ENCODE data around the gene PCDHGB4. TPM values are rescaled to one million over a fixed set of nuclear protein-coding genes. Genes with fewer than 3 reads are reported as not detected.
"Not testable (repeated sequence)": the region's sequence is repeated elsewhere in the genome, so short reads cannot be mapped to it uniquely, and the experiment has no call there.

Gene PCDHGB4
- total RNA-seq, result 1 to 10 TPM; 6.7 to 9.9 TPM

- H3K27ac ChIP-seq; H3K4me3 ChIP-seq; H3K4me1 ChIP-seq (replicated peaks); intact Hi-C loops (cut with DNase I); H3K9me3 ChIP-seq; DNase-seq (ENCODE audit: low spot score); H3K27me3 ChIP-seq (replicated peaks; ENCODE audit: insufficient read depth); H3K36me3 ChIP-seq: not testable (repeated sequence)
- WGBS, result 9% methylated on average over 18 of the region's 40 CpGs
- TF ChIP-seq, protein P1, sequence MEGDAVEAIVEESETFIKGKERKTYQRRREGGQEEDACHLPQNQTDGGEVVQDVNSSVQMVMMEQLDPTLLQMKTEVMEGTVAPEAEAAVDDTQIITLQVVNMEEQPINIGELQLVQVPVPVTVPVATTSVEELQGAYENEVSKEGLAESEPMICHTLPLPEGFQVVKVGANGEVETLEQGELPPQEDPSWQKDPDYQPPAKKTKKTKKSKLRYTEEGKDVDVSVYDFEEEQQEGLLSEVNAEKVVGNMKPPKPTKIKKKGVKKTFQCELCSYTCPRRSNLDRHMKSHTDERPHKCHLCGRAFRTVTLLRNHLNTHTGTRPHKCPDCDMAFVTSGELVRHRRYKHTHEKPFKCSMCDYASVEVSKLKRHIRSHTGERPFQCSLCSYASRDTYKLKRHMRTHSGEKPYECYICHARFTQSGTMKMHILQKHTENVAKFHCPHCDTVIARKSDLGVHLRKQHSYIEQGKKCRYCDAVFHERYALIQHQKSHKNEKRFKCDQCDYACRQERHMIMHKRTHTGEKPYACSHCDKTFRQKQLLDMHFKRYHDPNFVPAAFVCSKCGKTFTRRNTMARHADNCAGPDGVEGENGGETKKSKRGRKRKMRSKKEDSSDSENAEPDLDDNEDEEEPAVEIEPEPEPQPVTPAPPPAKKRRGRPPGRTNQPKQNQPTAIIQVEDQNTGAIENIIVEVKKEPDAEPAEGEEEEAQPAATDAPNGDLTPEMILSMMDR (IDR thresholded peaks at IDR 0.05), result peak in 3 of 4 experiments; percentile 12 to 53 (median 46)
Observed at GRCh38 chr5:141387557-141388311, at the start of gene PCDHGB4. PCDHGB4 (plus strand) TSS chr5:141387698; CDS start chr5:141387885, 187 bp downstream.

DNA sequence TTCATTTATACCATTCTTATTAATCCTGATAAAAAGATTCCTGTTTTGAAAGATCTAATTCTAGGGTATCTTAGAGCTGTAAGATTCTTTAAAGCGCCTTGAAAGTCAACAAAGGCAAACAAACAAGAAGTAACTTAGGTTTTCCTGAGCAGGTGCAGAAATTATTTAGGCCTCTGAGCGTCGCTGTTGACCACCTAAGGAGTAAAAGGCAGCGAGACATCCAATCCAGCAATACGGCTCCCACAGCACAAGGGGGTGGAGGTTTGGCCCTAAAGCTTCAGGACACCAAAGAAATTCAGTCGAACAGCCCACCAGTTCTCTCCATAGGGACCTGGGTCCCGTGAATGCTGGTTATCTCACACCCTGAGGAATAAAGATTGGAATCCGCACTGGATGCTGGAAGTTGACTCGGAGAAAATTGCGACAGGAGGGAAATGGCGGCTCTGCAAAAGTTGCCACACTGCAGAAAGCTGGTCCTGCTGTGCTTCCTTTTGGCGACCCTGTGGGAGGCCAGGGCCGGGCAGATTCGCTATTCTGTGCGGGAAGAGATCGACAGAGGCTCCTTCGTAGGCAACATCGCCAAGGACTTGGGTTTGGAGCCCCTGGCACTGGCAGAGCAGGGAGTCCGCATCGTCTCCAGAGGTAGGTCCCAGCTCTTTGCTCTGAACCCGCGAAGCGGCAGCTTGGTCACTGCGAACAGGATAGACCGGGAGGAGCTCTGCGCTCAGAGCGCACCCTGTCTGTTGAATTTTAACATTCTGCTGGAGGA, 48.8 kb upstream of the PCDHGB4 start, which contains the start of gene PCDHGA2:
PCDHGA2 (plus strand) TSS at position 223 of the 769 bp plus-strand sequence.
- TF ChIP-seq, protein P1 (IDR thresholded peaks at IDR 0.05), result peak in 2 of 4 experiments; percentile 5 to 28
- TF ChIP-seq POLR2AphosphoS5 (IDR thresholded peaks at IDR 0.05), result no peak
- intact Hi-C loops (cut with DNase I), result no loop called here
- H3K36me3 ChIP-seq, result no peaks in the 10 kb centered on the region
- H3K4me3 ChIP-seq, result no peak within 1 kb of the TSS
- H3K27ac ChIP-seq, result no peak within 1 kb of the TSS
- H3K4me1 ChIP-seq (replicated peaks), result no peaks in the 10 kb centered on the region
- WGBS, result 10% methylated on average over 26 of the region's 27 CpGs
- H3K9me3 ChIP-seq, result no peaks in the 10 kb centered on the region
- H3K27me3 ChIP-seq (replicated peaks; ENCODE audit: insufficient read depth), result peaks cover 6% of the 10 kb centered on the region
- DNase-seq (ENCODE audit: low spot score), result no peak

GRCh38 chr5:141340781-141341354, 46.6 kb upstream of the PCDHGB4 start:
- 48% methylated on average over 35 of the region's 45 CpGs for WGBS
- H3K36me3 ChIP-seq; H3K27me3 ChIP-seq (replicated peaks; ENCODE audit: insufficient read depth); H3K9me3 ChIP-seq; intact Hi-C loops (cut with DNase I); H3K27ac ChIP-seq; H3K4me3 ChIP-seq; DNase-seq (ENCODE audit: low spot score); H3K4me1 ChIP-seq (replicated peaks): not testable (repeated sequence)

- H3K9me3 ChIP-seq, result no peaks in the 10 kb centered on the region
- TF ChIP-seq POLR2A (IDR thresholded peaks at IDR 0.05) (no peak), POLR2AphosphoS5 (IDR thresholded peaks at IDR 0.05) (no peak)
- TF ChIP-seq, protein P1 (IDR thresholded peaks at IDR 0.05), result no peak
Observed at GRCh38 chr5:141342773-141343172, 44.7 kb upstream of the PCDHGB4 start.

GRCh38 chr5:141343242-141343952, 44.1 kb upstream of the PCDHGB4 start, which contains the start of gene PCDHGA3:
PCDHGA3 (plus strand) TSS chr5:141343829; CDS start chr5:141344034, 205 bp downstream.
- Histone ChIP-seq H3K4me3 (no peak within 1 kb of the TSS), H3K27ac (no peak within 1 kb of the TSS), H3K9me3 (no peaks in the 10 kb centered on the region), H3K36me3 (no peaks in the 10 kb centered on the region), H3K4me1 (replicated peaks) (no peaks in the 10 kb centered on the region), H3K27me3 (replicated peaks; ENCODE audit: insufficient read depth) (no peaks in the 10 kb centered on the region)
- intact Hi-C loops (cut with DNase I), result no loop called here
- 24% methylated on average over 9 of the region's 9 CpGs for WGBS
- DNase-seq (ENCODE audit: low spot score), result no peak
- TF ChIP-seq POLR2AphosphoS5 (IDR thresholded peaks at IDR 0.05) (no peak), POLR2A (IDR thresholded peaks at IDR 0.05) (no peak)
- TF ChIP-seq, protein P1 (IDR thresholded peaks at IDR 0.05), result no peak

More at GRCh38 chr5:141342773-141343172, 44.7 kb upstream of the PCDHGB4 start:
- H3K4me1 ChIP-seq (replicated peaks), result no peaks in the 10 kb centered on the region
- intact Hi-C loops (cut with DNase I), result no loop called here
- H3K4me3 ChIP-seq, result no peak overlapping the region
- no peak overlapping the region for H3K27ac ChIP-seq
- no peaks in the 10 kb centered on the region for H3K27me3 ChIP-seq (replicated peaks; ENCODE audit: insufficient read depth)
- no peak for DNase-seq (ENCODE audit: low spot score)
- WGBS, result 5% methylated on average over 1 of the region's 1 CpG
- no peaks in the 10 kb centered on the region for H3K36me3 ChIP-seq
